SK-N-SH (cell line): ENCODE measurements around the gene HDGFL1. TPM values are rescaled to one million over a fixed set of nuclear protein-coding genes. Genes with fewer than 3 reads are reported as not detected.

Source experiments
- CTCF ChIA-PET: fragments of 300-600, 350-600 bp; formaldehyde crosslinking; extraction: SDS; loops from one replicate; lab custom pipeline; 2021; lab: Yijun Ruan, JAX
- POLR2A ChIA-PET: fragments of 350-600 bp; sonication (Branson Sonifier 250); formaldehyde crosslinking; extraction: SDS; loops from one replicate; lab custom pipeline; 2020; ENCODE audit warnings: antibody characterized with exemption, inconsistent platforms; lab: Yijun Ruan, JAX
- DNase-seq: peaks from one replicate; pipeline ENCODE4 v3.0.0; 2012
- H2AFZ ChIP-seq: fragments of 200-600 bp; sonication (generic); 2 replicates; pipeline ENCODE4 v1.8.1; 2016; ENCODE audit warnings: antibody characterized with exemption, mild to moderate bottlenecking, low read depth
- H3F3A ChIP-seq: fragments of 200-600 bp; sonication (generic); replicated peaks from 2 replicates; pipeline ENCODE3; 2016; ENCODE audit warnings: antibody characterized with exemption, mild to moderate bottlenecking; ENCODE audit not compliant: insufficient read depth
- H3K27ac ChIP-seq, 2 experiments: fragments of 200-500 bp in 1 of 2; fragments of 200-600 bp in 1 of 2; sonication (Bioruptor generic) in 1 of 2; sonication (generic), shearing (Covaris generic) in 1 of 2; 2 replicates each; pipeline versions ENCODE4 v1.5.1 to v1.6.1; 2014 to 2016; ENCODE audit warnings: low read depth in 2 of 2, inconsistent platforms in 1 of 2, low read length in 1 of 2, mild to moderate bottlenecking in 1 of 2, mixed read lengths in 1 of 2
- H3K27me3 ChIP-seq: fragments of 200-600 bp; sonication (generic), shearing (Covaris generic); 2 replicates; pipeline ENCODE4 v1.6.1; 2016; ENCODE audit warnings: mixed run types; ENCODE audit not compliant: insufficient read depth
- H3K36me3 ChIP-seq, 2 experiments: fragments of 200-500 bp in 1 of 2; fragments of 200-600 bp in 1 of 2; sonication (Bioruptor generic) in 1 of 2; sonication (generic) in 1 of 2; replicated peaks in 1 of 2; 2 replicates each; pipeline versions ENCODE3 to v1.5.1; 2014 to 2016; ENCODE audit warnings: low read length in 1 of 2, mild to moderate bottlenecking in 1 of 2; ENCODE audit not compliant: insufficient read depth in 2 of 2, control insufficient read depth in 1 of 2
- H3K4me1 ChIP-seq, 2 experiments: fragments of 200-500 bp in 1 of 2; fragments of 200-600 bp in 1 of 2; sonication (Bioruptor generic) in 1 of 2; sonication (generic), shearing (Covaris generic) in 1 of 2; 2 replicates each; pipeline versions ENCODE4 v1.5.1 to v1.6.1; 2014 to 2016; ENCODE audit warnings: low read depth in 1 of 2, low read length in 1 of 2, mixed run types in 1 of 2; ENCODE audit not compliant: insufficient read depth in 2 of 2, control insufficient read depth in 1 of 2
- H3K4me2 ChIP-seq: fragments of 200-600 bp; sonication (generic), shearing (Covaris generic); 2 replicates; pipeline ENCODE4 v1.6.1; 2017; ENCODE audit warnings: mixed run types
- H3K4me3 ChIP-seq, 2 experiments: fragments of 200-500 bp in 1 of 2; fragments of 200-600 bp in 1 of 2; sonication (Bioruptor generic) in 1 of 2; sonication (generic), shearing (Covaris generic) in 1 of 2; 2 replicates each; pipeline versions ENCODE4 v1.5.1 to v1.8.1; 2014 to 2016; ENCODE audit warnings: low read depth in 2 of 2, inconsistent platforms in 1 of 2, low read length in 1 of 2, mild to moderate bottlenecking in 1 of 2, mixed read lengths in 1 of 2, moderate library complexity in 1 of 2
- H3K79me2 ChIP-seq: fragments of 200-600 bp; sonication (generic); 2 replicates; pipeline ENCODE4 v1.8.1; 2017; ENCODE audit warnings: mild to moderate bottlenecking; ENCODE audit not compliant: insufficient read depth
- H3K9ac ChIP-seq: fragments of 200-600 bp; sonication (generic); 2 replicates; pipeline ENCODE4 v1.6.1; 2017; ENCODE audit warnings: mixed run types
- H3K9me2 ChIP-seq: fragments of 200-600 bp; sonication (generic); 2 replicates; pipeline ENCODE4 v1.6.1; 2017; ENCODE audit warnings: mixed run types
- H3K9me3 ChIP-seq: fragments of 200-600 bp; sonication (generic); 2 replicates; pipeline ENCODE4 v1.6.1; 2017; ENCODE audit warnings: mixed run types, mild to moderate bottlenecking, moderate library complexity
- H4K20me1 ChIP-seq: fragments of 200-600 bp; sonication (generic); 2 replicates; pipeline ENCODE4 v1.6.1; 2017; ENCODE audit warnings: mild to moderate bottlenecking, mixed run types; ENCODE audit not compliant: insufficient read depth
- CHD2 ChIP-seq: fragments of 150-350 bp; IDR thresholded peaks from 2 replicates; pipeline ENCODE4 v1.6.1; 2018; ENCODE audit warnings: low read length; ENCODE audit not compliant: partially characterized antibody
- CTCF ChIP-seq: fragments of 200-600 bp; sonication (generic); IDR thresholded peaks from 2 replicates; pipeline ENCODE4 v1.6.1; 2017; ENCODE audit warnings: antibody characterized with exemption, mild to moderate bottlenecking, moderate library complexity
- FOSL2 ChIP-seq: IDR thresholded peaks from 2 replicates; pipeline ENCODE4 v1.4.0; 2012; ENCODE audit warnings: low read depth, mild to moderate bottlenecking, moderate library complexity, borderline replicate concordance
- FOXJ3 ChIP-seq: sonication (generic); formaldehyde crosslinking; IDR thresholded peaks from 2 replicates; pipeline ENCODE4 v1.5.1; 2020; ENCODE audit warnings: mild to moderate bottlenecking, missing genetic modification reagents
- FOXM1 ChIP-seq: IDR thresholded peaks from 2 replicates; pipeline ENCODE4 v1.4.0; 2012; ENCODE audit warnings: low read depth, mild to moderate bottlenecking
- GABPA ChIP-seq: IDR thresholded peaks from 2 replicates; pipeline ENCODE4 v1.4.0; 2012; ENCODE audit warnings: low read depth, mild to moderate bottlenecking
- MAX ChIP-seq: IDR thresholded peaks from 2 replicates; pipeline ENCODE4 v1.4.0; 2012; ENCODE audit warnings: low read depth
- MXI1 ChIP-seq: IDR thresholded peaks from 2 replicates; pipeline ENCODE4 v1.6.1; 2012; ENCODE audit warnings: mild to moderate bottlenecking, low read depth, low read length, improper control_type of control experiment
- NRF1 ChIP-seq: IDR thresholded peaks from 2 replicates; pipeline ENCODE4 v1.6.1; 2012; ENCODE audit warnings: low read depth, mild to moderate bottlenecking, low read length
- POLR2AphosphoS5 ChIP-seq: IDR thresholded peaks from 2 replicates; pipeline ENCODE4 v1.6.1; 2012; ENCODE audit warnings: low read depth, low read length
- RAD21 ChIP-seq: IDR thresholded peaks from 2 replicates; pipeline ENCODE4 v1.6.1; 2012; ENCODE audit warnings: mild to moderate bottlenecking, low read length
- RCOR1 ChIP-seq: fragments of 150-350 bp; IDR thresholded peaks from 2 replicates; pipeline ENCODE4 v1.6.1; 2017; ENCODE audit warnings: antibody characterized with exemption, low read length
- REST ChIP-seq: IDR thresholded peaks from 2 replicates; pipeline ENCODE4 v1.6.1; 2012; ENCODE audit warnings: mild to moderate bottlenecking, low read depth, low read length, moderate library complexity
- RFX5 ChIP-seq: IDR thresholded peaks from 2 replicates; pipeline ENCODE4 v1.6.1; 2012; ENCODE audit warnings: mild to moderate bottlenecking, improper control_type of control experiment, low read length
- RXRA ChIP-seq: IDR thresholded peaks from 2 replicates; pipeline ENCODE4 v1.4.0; 2012; ENCODE audit warnings: low read depth, mild to moderate bottlenecking, borderline replicate concordance
- TAF1 ChIP-seq: IDR thresholded peaks from 2 replicates; pipeline ENCODE4 v1.6.1; 2012; ENCODE audit warnings: low read depth, mild to moderate bottlenecking, low read length, moderate library complexity, borderline replicate concordance
- TCF12 ChIP-seq: IDR thresholded peaks from 2 replicates; pipeline ENCODE4 v1.4.0; 2012
- TEAD4 ChIP-seq: IDR thresholded peaks from 2 replicates; pipeline ENCODE4 v1.4.0; 2012; ENCODE audit warnings: mild to moderate bottlenecking, borderline replicate concordance; ENCODE audit not compliant: insufficient read depth
- WGBS: methylation state at CpG from one replicate; pipeline ENCODE4 v1.1.6; 2017; ENCODE audit warnings: low lambda C conversion rate; 5-methylcytosine and 5-hydroxymethylcytosine counted together
- polyA plus RNA-seq, 3 experiments: library from polyadenylated mRNA; depleted of rRNA; stranded (reverse); fragments of >200 nt; gene quantifications; 2 replicates each; pipeline ENCODE4 v1.2.3, GENCODE V29; 2012

HDGFL1 gene
- polyA plus RNA-seq, 1 of the 3 experiments (the other 2 are of a cell fraction): not detected

GRCh38 chr6:22582417-22583205 is 13.2 kb downstream of the HDGFL1 start:
- no peak for DNase-seq
- POLR2A ChIA-PET: no interaction called here

GRCh38 chr6:22583230-22583629 is 13.9 kb downstream of the HDGFL1 start:
- no peaks in the 10 kb centered on the region for H4K20me1 ChIP-seq
- POLR2A ChIA-PET: no interaction called here
- TF ChIP-seq RFX5 (no peak), POLR2AphosphoS5 (no peak), RXRA (no peak), GABPA (no peak), TAF1 (no peak), FOXJ3 (CRISPR knock-in tag) (no peak), TCF12 (no peak), NRF1 (no peak), FOSL2 (no peak), CTCF (no peak), MAX (no peak), CHD2 (no peak), TEAD4 (no peak)

More at GRCh38 chr6:22582417-22583205, 13.2 kb downstream of the HDGFL1 start:
- no peaks in the 10 kb centered on the region for H3K27me3 ChIP-seq
- no peak overlapping the region for H3K27ac ChIP-seq
- CTCF ChIA-PET: interaction anchor here (1.4 kb wide), 1 partner anchor 64 kb away, joined by 3 read pairs; no protein-coding TSS in a partner anchor
- H2AFZ ChIP-seq: no peak overlapping the region; the same call in 1 of the 2 replicates
- H3K4me3 ChIP-seq: no peak overlapping the region
- no peak overlapping the region for H3K4me2 ChIP-seq
- H3K9ac ChIP-seq: no peak overlapping the region
- no peaks in the 10 kb centered on the region for H3K9me2 ChIP-seq
- no peaks in the 10 kb centered on the region for H3F3A ChIP-seq
- H3K36me3 ChIP-seq: no peaks in the 10 kb centered on the region
- TF ChIP-seq RCOR1 (no peak), RAD21 (no peak), NRF1 (no peak), FOXM1 (no peak), MXI1 (no peak), MAX (no peak), REST (no peak)
- no peaks in the 10 kb centered on the region for H4K20me1 ChIP-seq
- H3K4me1 ChIP-seq: no peaks in the 10 kb centered on the region; a peak in 1 of 4 replicates
- no peaks in the 10 kb centered on the region for H3K79me2 ChIP-seq
- WGBS: 91% methylated on average over 4 of the region's 4 CpGs
- H3K9me3 ChIP-seq: no peaks in the 10 kb centered on the region

More at GRCh38 chr6:22583230-22583629, 13.9 kb downstream of the HDGFL1 start:
- H3K9ac ChIP-seq: no peak overlapping the region
- H3K4me2 ChIP-seq: no peak overlapping the region
- WGBS: 71% methylated on average over 5 of the region's 5 CpGs
- no peaks in the 10 kb centered on the region for H3K9me3 ChIP-seq
- no peaks in the 10 kb centered on the region for H3K27me3 ChIP-seq
- no peak for DNase-seq
- no peaks in the 10 kb centered on the region for H3K36me3 ChIP-seq
- no peaks in the 10 kb centered on the region for H3K9me2 ChIP-seq
- CTCF ChIA-PET: no interaction called here
- H2AFZ ChIP-seq: no peak overlapping the region
- H3K27ac ChIP-seq: no peak overlapping the region
- no peak overlapping the region for H3K4me3 ChIP-seq
- H3K79me2 ChIP-seq: no peaks in the 10 kb centered on the region
- no peaks in the 10 kb centered on the region; a peak in 1 of 4 replicates for H3K4me1 ChIP-seq
- H3F3A ChIP-seq: no peaks in the 10 kb centered on the region
